Measurements from ENCODE around the gene IRF2BP2. TPM values are rescaled to one million over a fixed set of nuclear protein-coding genes. Genes with fewer than 3 reads are reported as not detected.

The IRF2BP2 gene
- total and polyA plus RNA-seq, 2 of the 13 experiments (the other 11 are each of a cell fraction or from before 2014, with no cell fraction given) = 140 to 147 TPM

GRCh38 chr1:234624724-234625117 is 14.7 kb upstream of the IRF2BP2 start:
- no peak for FAIRE-seq
- Histone ChIP-seq H3K9ac (ENCODE audit: insufficient read depth, low read depth, low read length) (peak overlapping the region; percentile 83), H3K4me1 (ENCODE audit: insufficient read depth, low read length) (peaks cover 96% of the 10 kb centered on the region), H3K36me3 (replicated peaks in 1 of 2; ENCODE audit: control insufficient read depth in 1 of 2, insufficient read depth in 2 of 2, low read length in 2 of 2) (no peaks in the 10 kb centered on the region), H3K27me3 (ENCODE audit: control insufficient read depth in 1 of 2, insufficient read depth in 2 of 2, low read length in 2 of 2) (no peaks in the 10 kb centered on the region), H3K79me2 (ENCODE audit: insufficient read depth, low read length) (no peaks in the 10 kb centered on the region), H2AFZ (ENCODE audit: low read length) (no peak overlapping the region), H3K9me3 (ENCODE audit: low read length) (no peaks in the 10 kb centered on the region), H3K4me3 (replicated peaks in 1 of 3; ENCODE audit: insufficient read depth in 1 of 3, low read depth in 2 of 3, low read length in 3 of 3) (no peak overlapping the region; a peak in 1 of 6 replicates), H4K20me1 (ENCODE audit: insufficient read depth, low read length) (no peaks in the 10 kb centered on the region), H3K27ac (ENCODE audit: extremely low read length, insufficient read depth, low read length) (peak overlapping the region; percentile 99), H3K4me2 (ENCODE audit: low read depth, low read length) (peak overlapping the region; percentile 46)
- intact Hi-C loops (cut with micrococcal nuclease; ENCODE audit: unreplicated experiment) (no loop called here), in situ Hi-C loops (cut with HindIII; ENCODE audit: extremely low pct_ligation_motif_present, low pct_unique_long_range_greater_than_20kb) (no loop called here)
- no peak for ATAC-seq
- ChIA-PET CTCF (ENCODE audit: low intra/inter-chr PET ratio, low total read pairs) (no interaction called here), POLR2A (interaction anchor here (1.0 to 8.0 kb wide), 8 partner anchors 11 to 100 kb away, joined by 3 to 139 read pairs (median 11); no protein-coding TSS in a partner anchor)
- no peak for DNase-seq (ENCODE audit: low spot score)
- 89% methylated on average over 3 of the region's 3 CpGs for WGBS (ENCODE audit: low lambda C conversion rate)
- TF ChIP-seq SPEN (CRISPR knock-in tag; IDR thresholded peaks at IDR 0.05; ENCODE audit: low read depth) (0 out of 2 replicates have a peak, but pooled peaks have one; percentile 6), ZNF567 (CRISPR knock-in tag; IDR thresholded peaks at IDR 0.05; ENCODE audit: borderline replicate concordance) (no peak)
- no TSS peak for BruUV-seq (replicated peaks)

GRCh38 chr1:234621657-234622335 is 11.8 kb upstream of the IRF2BP2 start:
- H3K4me3 ChIP-seq (replicated peaks in 1 of 3; ENCODE audit: insufficient read depth in 1 of 3, low read depth in 2 of 3, low read length in 3 of 3) = no peak overlapping the region
- H3K9ac ChIP-seq (ENCODE audit: insufficient read depth, low read depth, low read length) = peak overlapping the region; percentile 53
- 80% methylated on average over 7 of the region's 7 CpGs for WGBS (ENCODE audit: low lambda C conversion rate)
- ChIA-PET CTCF (ENCODE audit: low intra/inter-chr PET ratio, low total read pairs) (no interaction called here), POLR2A (interaction anchor here (0.8 to 8.0 kb wide), 8 partner anchors 10 to 448 kb away, joined by 3 to 142 read pairs (median 32); partner anchors contain the start of gene IRF2BP2)
- H3K4me2 ChIP-seq (ENCODE audit: low read depth, low read length) = peak overlapping the region; percentile 18; the same call in 1 of the 2 replicates
- no peaks in the 10 kb centered on the region for H3K27me3 ChIP-seq (ENCODE audit: control insufficient read depth in 1 of 2, insufficient read depth in 2 of 2, low read length in 2 of 2)
- no TSS peak for BruUV-seq (replicated peaks)
- H4K20me1 ChIP-seq (ENCODE audit: insufficient read depth, low read length) = no peaks in the 10 kb centered on the region
- peaks cover 8% of the 10 kb centered on the region for H3K79me2 ChIP-seq (ENCODE audit: insufficient read depth, low read length)
- peaks cover 100% of the 10 kb centered on the region for H3K4me1 ChIP-seq (ENCODE audit: insufficient read depth, low read length)
- no peak overlapping the region for H2AFZ ChIP-seq (ENCODE audit: low read length)
- TF ChIP-seq ZBTB38 (CRISPR knock-in tag; IDR thresholded peaks at IDR 0.05) (peak; percentile 56; the same call in 1 of the 2 replicates), ZNF616 (CRISPR knock-in tag; IDR thresholded peaks at IDR 0.05; ENCODE audit: low read depth) (no peak), ADNP (CRISPR knock-in tag; IDR thresholded peaks at IDR 0.05) (no peak), RBFOX2 (IDR thresholded peaks at IDR 0.05; ENCODE audit: low read depth, low read length) (0 out of 2 replicates have a peak, but pooled peaks have one; percentile 3), ZSCAN31 (CRISPR knock-in tag; IDR thresholded peaks at IDR 0.05; ENCODE audit: low read depth) (peak; percentile 47; the same call in 1 of the 2 replicates)
- ATAC-seq (no peak), DNase-seq (ENCODE audit: low spot score) (no peak), FAIRE-seq (no peak)
- H3K36me3 ChIP-seq (replicated peaks in 1 of 2; ENCODE audit: control insufficient read depth in 1 of 2, insufficient read depth in 2 of 2, low read length in 2 of 2) = no peaks in the 10 kb centered on the region
- H3K27ac ChIP-seq (ENCODE audit: extremely low read length, insufficient read depth, low read length) = peak overlapping the region; percentile 99
- intact Hi-C loops (cut with micrococcal nuclease; ENCODE audit: unreplicated experiment) (loop anchor here (1.0 to 2.0 kb wide), 2 partner anchors 9 to 21 kb away; no protein-coding TSS in a partner anchor), in situ Hi-C loops (cut with HindIII; ENCODE audit: extremely low pct_ligation_motif_present, low pct_unique_long_range_greater_than_20kb) (no loop called here)
- no peaks in the 10 kb centered on the region for H3K9me3 ChIP-seq (ENCODE audit: low read length)

Measured in HepG2 (cell line).